GM12878 (cell line): ENCODE results near the gene OSBPL10. TPM values are rescaled to one million over a fixed set of nuclear protein-coding genes. Genes with fewer than 3 reads are reported as not detected.

Experiments used
- CBX3 ChIP-seq: fragments of 200-600 bp; sonication (generic); IDR thresholded peaks from 2 replicates; pipeline ENCODE4 v1.6.1; 2016; ENCODE audit warnings: low read depth, borderline replicate concordance
- MYC ChIP-seq: IDR thresholded peaks from 2 replicates; pipeline ENCODE4 v1.6.1; 2011; ENCODE audit warnings: mild to moderate bottlenecking, low read length, moderate library complexity, inconsistent platforms; ENCODE audit not compliant: insufficient read depth, insufficient replicate concordance, insufficient read length, severe bottlenecking
- SMAD5 ChIP-seq: IDR thresholded peaks from 2 replicates; pipeline ENCODE4 v1.6.1; 2016; ENCODE audit warnings: antibody characterized with exemption, low read depth
- SP1 ChIP-seq: IDR thresholded peaks from one replicate; pipeline ENCODE4 v1.6.1; 2011; ENCODE audit warnings: low read depth, low read length
- polyA plus RNA-seq, 11 experiments: library from polyadenylated mRNA; depleted of rRNA in 4 of 11; unstranded in 6 of 11; stranded (reverse) in 5 of 11; fragments of >200 nt; fragmentation: Nextera tagmentation in 4 of 11; fragmentation: Illumina TruSeq in 1 of 11; extraction: Ambion mirVana in 4 of 11; extraction: Trizol in 1 of 11; gene quantifications; 1 replicate in 1 of 11; 2 replicates in 10 of 11; pipeline versions ENCODE4 v1.2.1 to v1.2.3, GENCODE V29; 2011 to 2016; ENCODE audit warnings: inconsistent platforms in 2 of 11, missing spikeins in 2 of 11, low read depth in 1 of 11
- total RNA-seq, 4 experiments: library from RNA; depleted of rRNA in 3 of 4; stranded (reverse); fragments of >200 nt in 3 of 4; fragmentation: Illumina TruSeq in 1 of 4; extraction: Trizol in 1 of 4; gene quantifications; 2 replicates each; pipeline versions ENCODE4 v1.2.1 to v1.2.3, GENCODE V29; 2013 to 2021
- TF ChIP-seq, protein P1 (sequence below): fragments of 150-350 bp; IDR thresholded peaks from 2 replicates; pipeline ENCODE4 v1.6.1; 2014; ENCODE audit warnings: mild to moderate bottlenecking, low read depth, low read length
- TF ChIP-seq, protein P2 (sequence below): fragments of 450-650 bp; formaldehyde crosslinking; IDR thresholded peaks from 2 replicates; pipeline ENCODE4 v1.4.0; 2022; ENCODE audit warnings: mild to moderate bottlenecking, moderate library complexity
- TF ChIP-seq, protein P3 (sequence below): fragments of 450-650 bp; IDR thresholded peaks from 2 replicates; pipeline ENCODE4 v1.6.1; 2017; ENCODE audit warnings: mild to moderate bottlenecking
- TF ChIP-seq, protein P4 (sequence below): IDR thresholded peaks from 2 replicates; pipeline ENCODE4 v1.6.1; 2012; ENCODE audit warnings: mild to moderate bottlenecking, low read depth, low read length
- TF ChIP-seq, protein P5 (sequence below): fragments of 450-650 bp; IDR thresholded peaks from 2 replicates; pipeline ENCODE4 v1.6.1; 2016; ENCODE audit warnings: mild to moderate bottlenecking

The OSBPL10 gene
- total and polyA plus RNA-seq, 10 of the 15 experiments (the other 5 are each of a cell fraction or from before 2014, with no cell fraction given), result 0.03 to 0.25 (median 0.09) TPM; not detected in 5

DNA sequence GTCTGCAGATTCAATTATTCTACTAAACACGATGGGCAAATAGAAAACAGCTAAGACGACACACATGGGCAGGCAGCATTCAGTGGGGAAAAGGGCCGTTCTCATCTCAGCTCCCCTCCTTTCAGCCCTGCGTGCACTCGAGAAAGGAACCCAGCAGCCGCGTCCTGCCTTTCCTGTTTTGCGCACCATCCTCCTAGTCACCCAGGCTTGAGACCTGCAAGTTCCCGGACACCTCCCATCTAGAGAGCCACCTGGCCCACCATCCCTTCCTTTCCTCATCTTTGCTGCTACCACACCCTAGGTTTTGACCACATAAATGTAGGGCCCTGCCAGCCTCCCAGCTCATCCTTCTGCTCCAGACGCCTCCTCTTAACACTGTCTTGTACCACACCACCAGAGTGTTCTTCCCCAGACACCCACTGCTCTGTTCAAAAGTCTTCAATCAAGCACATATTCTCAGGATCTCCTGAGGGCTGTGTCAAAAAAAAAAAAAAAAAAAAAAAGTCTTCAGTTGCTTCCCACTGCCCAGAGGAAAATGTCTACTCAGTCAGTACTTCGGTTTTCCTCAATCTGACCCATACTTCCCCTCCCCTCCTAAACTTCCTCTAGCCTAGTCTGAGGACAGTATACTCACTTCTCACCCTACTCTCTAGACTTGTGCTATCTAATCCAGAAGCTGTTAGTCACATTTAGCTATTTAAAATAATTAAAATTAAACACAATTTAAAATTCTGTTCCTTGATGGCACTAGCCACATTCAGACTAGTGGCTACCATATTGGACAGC lies 266.4 kb downstream of the OSBPL10 start (continued):
- TF ChIP-seq, protein P1, sequence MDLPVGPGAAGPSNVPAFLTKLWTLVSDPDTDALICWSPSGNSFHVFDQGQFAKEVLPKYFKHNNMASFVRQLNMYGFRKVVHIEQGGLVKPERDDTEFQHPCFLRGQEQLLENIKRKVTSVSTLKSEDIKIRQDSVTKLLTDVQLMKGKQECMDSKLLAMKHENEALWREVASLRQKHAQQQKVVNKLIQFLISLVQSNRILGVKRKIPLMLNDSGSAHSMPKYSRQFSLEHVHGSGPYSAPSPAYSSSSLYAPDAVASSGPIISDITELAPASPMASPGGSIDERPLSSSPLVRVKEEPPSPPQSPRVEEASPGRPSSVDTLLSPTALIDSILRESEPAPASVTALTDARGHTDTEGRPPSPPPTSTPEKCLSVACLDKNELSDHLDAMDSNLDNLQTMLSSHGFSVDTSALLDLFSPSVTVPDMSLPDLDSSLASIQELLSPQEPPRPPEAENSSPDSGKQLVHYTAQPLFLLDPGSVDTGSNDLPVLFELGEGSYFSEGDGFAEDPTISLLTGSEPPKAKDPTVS, result no peak
- TF ChIP-seq SP1, result no peak
- TF ChIP-seq, protein P2, sequence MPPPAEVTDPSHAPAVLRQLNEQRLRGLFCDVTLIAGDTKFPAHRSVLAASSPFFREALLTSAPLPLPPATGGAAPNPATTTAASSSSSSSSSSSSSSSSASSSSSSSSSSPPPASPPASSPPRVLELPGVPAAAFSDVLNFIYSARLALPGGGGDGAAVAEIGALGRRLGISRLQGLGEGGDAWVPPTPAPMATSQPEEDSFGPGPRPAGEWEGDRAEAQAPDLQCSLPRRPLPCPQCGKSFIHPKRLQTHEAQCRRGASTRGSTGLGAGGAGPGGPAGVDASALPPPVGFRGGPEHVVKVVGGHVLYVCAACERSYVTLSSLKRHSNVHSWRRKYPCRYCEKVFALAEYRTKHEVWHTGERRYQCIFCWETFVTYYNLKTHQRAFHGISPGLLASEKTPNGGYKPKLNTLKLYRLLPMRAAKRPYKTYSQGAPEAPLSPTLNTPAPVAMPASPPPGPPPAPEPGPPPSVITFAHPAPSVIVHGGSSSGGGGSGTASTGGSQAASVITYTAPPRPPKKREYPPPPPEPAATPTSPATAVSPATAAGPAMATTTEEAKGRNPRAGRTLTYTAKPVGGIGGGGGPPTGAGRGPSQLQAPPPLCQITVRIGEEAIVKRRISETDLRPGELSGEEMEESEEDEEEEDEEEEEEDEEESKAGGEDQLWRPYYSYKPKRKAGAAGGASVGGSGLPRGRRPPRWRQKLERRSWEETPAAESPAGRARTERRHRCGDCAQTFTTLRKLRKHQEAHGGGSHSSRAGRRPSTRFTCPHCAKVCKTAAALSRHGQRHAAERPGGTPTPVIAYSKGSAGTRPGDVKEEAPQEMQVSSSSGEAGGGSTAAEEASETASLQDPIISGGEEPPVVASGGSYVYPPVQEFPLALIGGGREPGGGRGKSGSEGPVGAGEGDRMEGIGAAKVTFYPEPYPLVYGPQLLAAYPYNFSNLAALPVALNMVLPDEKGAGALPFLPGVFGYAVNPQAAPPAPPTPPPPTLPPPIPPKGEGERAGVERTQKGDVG, result no peak
- TF ChIP-seq CBX3, result no peak
- TF ChIP-seq MYC, result no peak
- TF ChIP-seq SMAD5, result no peak
- TF ChIP-seq, protein P3, sequence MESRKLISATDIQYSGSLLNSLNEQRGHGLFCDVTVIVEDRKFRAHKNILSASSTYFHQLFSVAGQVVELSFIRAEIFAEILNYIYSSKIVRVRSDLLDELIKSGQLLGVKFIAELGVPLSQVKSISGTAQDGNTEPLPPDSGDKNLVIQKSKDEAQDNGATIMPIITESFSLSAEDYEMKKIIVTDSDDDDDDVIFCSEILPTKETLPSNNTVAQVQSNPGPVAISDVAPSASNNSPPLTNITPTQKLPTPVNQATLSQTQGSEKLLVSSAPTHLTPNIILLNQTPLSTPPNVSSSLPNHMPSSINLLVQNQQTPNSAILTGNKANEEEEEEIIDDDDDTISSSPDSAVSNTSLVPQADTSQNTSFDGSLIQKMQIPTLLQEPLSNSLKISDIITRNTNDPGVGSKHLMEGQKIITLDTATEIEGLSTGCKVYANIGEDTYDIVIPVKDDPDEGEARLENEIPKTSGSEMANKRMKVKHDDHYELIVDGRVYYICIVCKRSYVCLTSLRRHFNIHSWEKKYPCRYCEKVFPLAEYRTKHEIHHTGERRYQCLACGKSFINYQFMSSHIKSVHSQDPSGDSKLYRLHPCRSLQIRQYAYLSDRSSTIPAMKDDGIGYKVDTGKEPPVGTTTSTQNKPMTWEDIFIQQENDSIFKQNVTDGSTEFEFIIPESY, result no peak
- TF ChIP-seq, protein P4, sequence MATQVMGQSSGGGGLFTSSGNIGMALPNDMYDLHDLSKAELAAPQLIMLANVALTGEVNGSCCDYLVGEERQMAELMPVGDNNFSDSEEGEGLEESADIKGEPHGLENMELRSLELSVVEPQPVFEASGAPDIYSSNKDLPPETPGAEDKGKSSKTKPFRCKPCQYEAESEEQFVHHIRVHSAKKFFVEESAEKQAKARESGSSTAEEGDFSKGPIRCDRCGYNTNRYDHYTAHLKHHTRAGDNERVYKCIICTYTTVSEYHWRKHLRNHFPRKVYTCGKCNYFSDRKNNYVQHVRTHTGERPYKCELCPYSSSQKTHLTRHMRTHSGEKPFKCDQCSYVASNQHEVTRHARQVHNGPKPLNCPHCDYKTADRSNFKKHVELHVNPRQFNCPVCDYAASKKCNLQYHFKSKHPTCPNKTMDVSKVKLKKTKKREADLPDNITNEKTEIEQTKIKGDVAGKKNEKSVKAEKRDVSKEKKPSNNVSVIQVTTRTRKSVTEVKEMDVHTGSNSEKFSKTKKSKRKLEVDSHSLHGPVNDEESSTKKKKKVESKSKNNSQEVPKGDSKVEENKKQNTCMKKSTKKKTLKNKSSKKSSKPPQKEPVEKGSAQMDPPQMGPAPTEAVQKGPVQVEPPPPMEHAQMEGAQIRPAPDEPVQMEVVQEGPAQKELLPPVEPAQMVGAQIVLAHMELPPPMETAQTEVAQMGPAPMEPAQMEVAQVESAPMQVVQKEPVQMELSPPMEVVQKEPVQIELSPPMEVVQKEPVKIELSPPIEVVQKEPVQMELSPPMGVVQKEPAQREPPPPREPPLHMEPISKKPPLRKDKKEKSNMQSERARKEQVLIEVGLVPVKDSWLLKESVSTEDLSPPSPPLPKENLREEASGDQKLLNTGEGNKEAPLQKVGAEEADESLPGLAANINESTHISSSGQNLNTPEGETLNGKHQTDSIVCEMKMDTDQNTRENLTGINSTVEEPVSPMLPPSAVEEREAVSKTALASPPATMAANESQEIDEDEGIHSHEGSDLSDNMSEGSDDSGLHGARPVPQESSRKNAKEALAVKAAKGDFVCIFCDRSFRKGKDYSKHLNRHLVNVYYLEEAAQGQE, result no peak
- TF ChIP-seq, protein P5, sequence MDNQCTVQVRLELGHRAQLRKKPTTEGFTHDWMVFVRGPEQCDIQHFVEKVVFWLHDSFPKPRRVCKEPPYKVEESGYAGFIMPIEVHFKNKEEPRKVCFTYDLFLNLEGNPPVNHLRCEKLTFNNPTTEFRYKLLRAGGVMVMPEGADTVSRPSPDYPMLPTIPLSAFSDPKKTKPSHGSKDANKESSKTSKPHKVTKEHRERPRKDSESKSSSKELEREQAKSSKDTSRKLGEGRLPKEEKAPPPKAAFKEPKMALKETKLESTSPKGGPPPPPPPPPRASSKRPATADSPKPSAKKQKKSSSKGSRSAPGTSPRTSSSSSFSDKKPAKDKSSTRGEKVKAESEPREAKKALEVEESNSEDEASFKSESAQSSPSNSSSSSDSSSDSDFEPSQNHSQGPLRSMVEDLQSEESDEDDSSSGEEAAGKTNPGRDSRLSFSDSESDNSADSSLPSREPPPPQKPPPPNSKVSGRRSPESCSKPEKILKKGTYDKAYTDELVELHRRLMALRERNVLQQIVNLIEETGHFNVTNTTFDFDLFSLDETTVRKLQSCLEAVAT, result no peak
- TF ChIP-seq, all 136 proteins: peak for 0
